Mesendoderm (in vitro differentiated cells): ENCODE data around the gene PPP1R16B.

Source experiments
- DNase-seq: peaks from one replicate; pipeline ENCODE4 v3.0.0; 2013
- H2AK5ac ChIP-seq: 2 replicates; pipeline ENCODE4 v1.6.1; 2013; ENCODE audit warnings: low read length, inconsistent platforms
- H2BK120ac ChIP-seq: 2 replicates; pipeline ENCODE4 v1.6.1; 2013; ENCODE audit warnings: low read depth, mild to moderate bottlenecking, low read length, moderate library complexity, mixed read lengths
- H2BK15ac ChIP-seq: replicated peaks from 2 replicates; pipeline ENCODE4 v1.6.1; 2013; ENCODE audit warnings: low read depth, mild to moderate bottlenecking, moderate library complexity
- H2BK5ac ChIP-seq: 2 replicates; pipeline ENCODE4 v1.6.1; 2013; ENCODE audit warnings: low read length, inconsistent platforms
- H3K18ac ChIP-seq: 2 replicates; pipeline ENCODE4 v1.6.1; 2013; ENCODE audit warnings: mild to moderate bottlenecking, low read length, mixed read lengths
- H3K23ac ChIP-seq: one replicate; pipeline ENCODE4 v1.6.1; 2013; ENCODE audit warnings: low read length
- H3K27ac ChIP-seq: 2 replicates; pipeline ENCODE4 v1.5.1; 2013; ENCODE audit warnings: low read depth, mild to moderate bottlenecking, inconsistent platforms, low read length, moderate library complexity
- H3K27me3 ChIP-seq: 2 replicates; pipeline ENCODE4 v1.6.1; 2013; ENCODE audit warnings: low read length, control low read depth, mild to moderate bottlenecking, inconsistent platforms; ENCODE audit not compliant: insufficient read depth, poor library complexity
- H3K36me3 ChIP-seq: 2 replicates; pipeline ENCODE4 v1.6.1; 2013; ENCODE audit warnings: low read length, inconsistent platforms; ENCODE audit not compliant: control insufficient read depth, insufficient read depth
- H3K4ac ChIP-seq: one replicate; pipeline ENCODE4 v1.6.1; 2013; ENCODE audit warnings: low read depth, mild to moderate bottlenecking, low read length, moderate library complexity
- H3K4me1 ChIP-seq: 2 replicates; pipeline ENCODE4 v1.6.1; 2013; ENCODE audit warnings: low read depth, low read length, inconsistent platforms; ENCODE audit not compliant: control insufficient read depth
- H3K4me2 ChIP-seq: 2 replicates; pipeline ENCODE4 v1.6.1; 2013; ENCODE audit warnings: low read length
- H3K4me3 ChIP-seq: 2 replicates; pipeline ENCODE4 v1.5.1; 2013; ENCODE audit warnings: mild to moderate bottlenecking, low read length
- H3K56ac ChIP-seq: one replicate; pipeline ENCODE4 v1.6.1; 2013; ENCODE audit warnings: low read length
- H3K79me1 ChIP-seq: 2 replicates; pipeline ENCODE4 v1.6.1; 2013; ENCODE audit warnings: low read length, inconsistent platforms
- H3K79me2 ChIP-seq: 2 replicates; pipeline ENCODE4 v1.6.1; 2013; ENCODE audit warnings: mild to moderate bottlenecking, low read length; ENCODE audit not compliant: control insufficient read depth, insufficient read depth
- H3K9ac ChIP-seq: 2 replicates; pipeline ENCODE4 v1.6.1; 2013; ENCODE audit warnings: low read length, inconsistent platforms
- H4K5ac ChIP-seq: one replicate; pipeline ENCODE4 v1.6.1; 2013; ENCODE audit warnings: low read length
- H4K8ac ChIP-seq: one replicate; pipeline ENCODE4 v1.6.1; 2013; ENCODE audit warnings: low read depth, mild to moderate bottlenecking, control low read depth, low read length, moderate library complexity
- WGBS: extraction: QIAGEN DNeasy Blood & Tissue Kit; methylation state at CpG from one replicate; pipeline ENCODE4 v1.1.7; 2013; ENCODE audit warnings: low lambda C conversion rate, missing lambda C conversion rate; ENCODE audit not compliant: insufficient coverage; ENCODE audit errors: extremely low coverage; 5-methylcytosine and 5-hydroxymethylcytosine counted together

Gene PPP1R16B

GRCh38 chr20:38934530-38934929, 129.0 kb downstream of the PPP1R16B start:
- WGBS, result no CpG with 5 or more reads among the region's 5 CpGs
- H3K27me3 ChIP-seq, result no peaks in the 10 kb centered on the region
- H2AK5ac ChIP-seq, result no peak overlapping the region
- H3K36me3 ChIP-seq, result peaks cover 3% of the 10 kb centered on the region
- no peaks in the 10 kb centered on the region for H3K4me1 ChIP-seq
- no peak overlapping the region for H3K9ac ChIP-seq
- H2BK120ac ChIP-seq, result no peak overlapping the region
- H4K8ac ChIP-seq, result no peak overlapping the region
- H3K79me1 ChIP-seq, result peaks cover 32% of the 10 kb centered on the region
- no peak overlapping the region for H3K4me2 ChIP-seq
- no peak overlapping the region for H3K27ac ChIP-seq
- no peak overlapping the region for H4K5ac ChIP-seq
- H2BK15ac ChIP-seq, result no peak overlapping the region
- no peak overlapping the region for H2BK5ac ChIP-seq
- H3K4me3 ChIP-seq, result no peak overlapping the region
- H3K23ac ChIP-seq, result no peak overlapping the region
- H3K56ac ChIP-seq, result no peak overlapping the region
- no peak for DNase-seq
- H3K18ac ChIP-seq, result no peak overlapping the region
- H3K79me2 ChIP-seq, result peaks cover 83% of the 10 kb centered on the region
- no peak overlapping the region for H3K4ac ChIP-seq

GRCh38 chr20:38935285-38935684, 129.8 kb downstream of the PPP1R16B start:
- Histone ChIP-seq H3K27ac (no peak overlapping the region), H3K4me1 (no peaks in the 10 kb centered on the region), H3K36me3 (no peaks in the 10 kb centered on the region), H2BK120ac (no peak overlapping the region), H3K4ac (no peak overlapping the region), H3K4me3 (no peak overlapping the region), H3K56ac (no peak overlapping the region), H2BK15ac (no peak overlapping the region), H3K18ac (no peak overlapping the region), H4K8ac (no peak overlapping the region), H2AK5ac (no peak overlapping the region), H4K5ac (no peak overlapping the region), H3K23ac (no peak overlapping the region), H3K79me2 (peaks cover 81% of the 10 kb centered on the region), H3K9ac (no peak overlapping the region), H2BK5ac (no peak overlapping the region), H3K4me2 (no peak overlapping the region), H3K79me1 (peaks cover 32% of the 10 kb centered on the region), H3K27me3 (no peaks in the 10 kb centered on the region)
- peak; percentile 35 for DNase-seq
- WGBS, result no CpG with 5 or more reads among the region's 3 CpGs

DNA sequence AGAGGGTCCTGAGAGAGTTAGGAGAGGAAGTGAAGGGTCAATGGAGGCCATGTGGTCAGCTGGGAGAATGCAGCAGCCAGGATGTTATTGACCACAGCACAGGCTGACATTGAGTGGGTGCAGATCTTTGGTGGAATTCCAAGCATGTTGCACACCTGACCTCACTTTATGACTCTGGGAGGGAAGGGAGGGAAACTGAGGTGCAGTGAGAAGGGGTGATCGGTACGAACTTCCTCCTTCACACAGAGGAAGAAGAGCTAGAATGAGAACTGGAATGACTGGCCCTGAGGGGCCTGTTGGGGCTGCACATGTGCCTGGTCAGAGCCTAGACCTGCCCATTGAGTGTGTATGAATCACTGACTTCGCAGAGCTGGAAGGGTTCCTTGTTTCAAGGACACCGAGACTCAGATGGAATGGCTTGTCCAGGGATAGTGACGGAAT, 130.5 kb downstream of the PPP1R16B start:
- Histone ChIP-seq H3K4ac (no peak overlapping the region), H3K4me3 (no peak overlapping the region), H3K18ac (no peak overlapping the region), H3K79me2 (peaks cover 75% of the 10 kb centered on the region), H2AK5ac (no peak overlapping the region), H3K4me1 (no peaks in the 10 kb centered on the region), H3K4me2 (no peak overlapping the region), H2BK15ac (no peak overlapping the region), H2BK120ac (no peak overlapping the region), H2BK5ac (no peak overlapping the region), H3K27me3 (no peaks in the 10 kb centered on the region), H3K79me1 (peaks cover 34% of the 10 kb centered on the region), H3K9ac (no peak overlapping the region), H4K5ac (no peak overlapping the region), H3K56ac (no peak overlapping the region), H3K36me3 (no peaks in the 10 kb centered on the region), H3K27ac (no peak overlapping the region), H3K23ac (no peak overlapping the region), H4K8ac (no peak overlapping the region)
- WGBS, result no CpG with 5 or more reads among the region's 5 CpGs
- DNase-seq, result no peak

DNA sequence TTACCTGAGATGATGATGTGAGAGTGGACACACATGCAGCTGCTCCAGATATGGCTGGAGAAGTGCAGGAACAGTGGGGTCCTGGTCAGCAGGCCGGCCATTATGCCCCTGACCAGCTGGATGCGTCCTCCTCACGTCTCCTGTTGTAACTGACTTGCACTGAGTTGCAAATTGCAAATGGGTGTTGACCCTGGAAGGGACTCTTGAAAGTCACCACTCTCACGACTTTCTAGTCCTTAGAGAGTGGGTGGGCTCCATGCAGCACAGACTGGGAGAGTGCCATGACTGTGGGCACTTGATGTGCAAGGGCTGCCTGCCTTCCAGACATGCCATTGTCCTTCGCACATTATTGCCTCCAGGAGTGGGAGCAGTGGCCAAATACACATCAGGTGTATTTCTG, 131.5 kb downstream of the PPP1R16B start:
- Histone ChIP-seq H3K27ac (no peak overlapping the region), H3K36me3 (peaks cover 4% of the 10 kb centered on the region), H2BK120ac (no peak overlapping the region), H4K8ac (no peak overlapping the region), H3K79me1 (peaks cover 39% of the 10 kb centered on the region), H3K27me3 (no peaks in the 10 kb centered on the region), H2BK15ac (no peak overlapping the region), H3K56ac (no peak overlapping the region), H3K4me3 (no peak overlapping the region), H3K9ac (no peak overlapping the region), H3K23ac (no peak overlapping the region), H3K4ac (no peak overlapping the region), H3K4me1 (no peaks in the 10 kb centered on the region), H3K4me2 (no peak overlapping the region), H2AK5ac (no peak overlapping the region), H2BK5ac (no peak overlapping the region), H3K18ac (no peak overlapping the region), H3K79me2 (peaks cover 65% of the 10 kb centered on the region), H4K5ac (no peak overlapping the region)
- no CpG with 5 or more reads among the region's 5 CpGs for WGBS
- no peak for DNase-seq

DNA sequence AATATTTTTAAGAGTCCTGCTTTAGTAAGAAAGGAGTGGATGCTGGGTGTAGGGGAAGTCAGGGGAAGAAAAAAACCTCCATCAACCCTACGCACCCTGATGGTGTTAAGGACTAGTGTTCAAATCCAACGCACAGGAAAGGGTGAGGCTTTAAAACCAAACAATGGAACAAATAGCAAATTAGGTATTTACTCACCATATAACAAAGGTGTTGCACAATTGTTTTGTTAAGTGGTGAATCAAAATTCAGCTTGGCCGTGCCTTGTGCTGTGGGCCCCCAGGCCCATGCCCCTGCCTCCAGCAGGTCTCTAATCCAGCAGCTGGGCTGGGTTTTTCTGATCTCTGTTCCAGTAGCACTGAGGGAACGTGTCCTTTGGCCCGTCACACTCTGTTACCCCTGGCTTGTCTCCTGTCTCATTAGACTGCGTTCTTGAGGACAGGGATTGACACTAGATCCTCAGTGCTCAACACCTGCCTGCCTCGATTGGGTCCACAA, 132.5 kb downstream of the PPP1R16B start:
- DNase-seq, result no peak
- peaks cover 35% of the 10 kb centered on the region for H3K79me1 ChIP-seq
- H4K8ac ChIP-seq, result no peak overlapping the region
- no peak overlapping the region for H2BK15ac ChIP-seq
- no peak overlapping the region for H4K5ac ChIP-seq
- H3K36me3 ChIP-seq, result peaks cover 7% of the 10 kb centered on the region
- H3K79me2 ChIP-seq, result peaks cover 54% of the 10 kb centered on the region
- no peak overlapping the region for H3K4me3 ChIP-seq
- H3K27ac ChIP-seq, result no peak overlapping the region
- no CpG with 5 or more reads among the region's 7 CpGs for WGBS
- H3K18ac ChIP-seq, result no peak overlapping the region
- no peak overlapping the region for H3K23ac ChIP-seq
- no peak overlapping the region for H3K9ac ChIP-seq
- no peaks in the 10 kb centered on the region for H3K27me3 ChIP-seq
- H3K56ac ChIP-seq, result no peak overlapping the region
- H3K4ac ChIP-seq, result no peak overlapping the region
- no peaks in the 10 kb centered on the region for H3K4me1 ChIP-seq
- H3K4me2 ChIP-seq, result no peak overlapping the region
- H2AK5ac ChIP-seq, result no peak overlapping the region
- no peak overlapping the region for H2BK5ac ChIP-seq
- H2BK120ac ChIP-seq, result no peak overlapping the region

DNA sequence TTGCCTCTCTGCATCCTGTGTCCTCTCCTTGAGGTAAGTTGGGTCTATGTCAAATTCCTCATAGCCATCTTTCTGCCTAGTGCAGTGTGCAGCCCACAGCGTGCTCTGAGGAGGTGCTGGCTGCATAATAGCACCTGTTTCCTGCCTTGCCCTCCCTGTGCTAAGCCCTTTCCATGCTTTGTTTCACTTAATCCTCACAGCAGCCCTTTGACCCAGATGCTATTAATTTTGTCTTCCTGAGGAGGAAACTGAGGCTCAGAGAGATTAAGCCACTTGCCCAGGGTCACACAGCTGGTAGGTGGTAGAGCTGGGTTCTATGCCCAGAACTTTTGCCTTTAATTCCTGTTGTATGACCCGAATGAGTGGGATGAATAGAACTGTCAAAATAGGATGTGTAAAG, 134.2 kb downstream of the PPP1R16B start:
- Histone ChIP-seq H3K79me2 (peaks cover 45% of the 10 kb centered on the region), H3K27me3 (no peaks in the 10 kb centered on the region), H2BK5ac (no peak overlapping the region), H4K5ac (no peak overlapping the region), H3K4me3 (no peak overlapping the region), H3K4me1 (no peaks in the 10 kb centered on the region), H3K23ac (no peak overlapping the region), H3K4me2 (no peak overlapping the region), H3K79me1 (peaks cover 37% of the 10 kb centered on the region), H3K36me3 (peaks cover 8% of the 10 kb centered on the region), H3K27ac (no peak overlapping the region), H3K56ac (no peak overlapping the region), H3K18ac (no peak overlapping the region), H2BK15ac (no peak overlapping the region), H2BK120ac (no peak overlapping the region), H2AK5ac (no peak overlapping the region), H3K9ac (no peak overlapping the region), H4K8ac (no peak overlapping the region), H3K4ac (no peak overlapping the region)
- DNase-seq, result no peak
- WGBS, result no CpG with 5 or more reads among the region's 2 CpGs
